ENCODE results near the gene CXCL5.

Gene CXCL5

GRCh38 chr4:74013264-74013663 lies 14.8 kb upstream of the CXCL5 start:
- no peak for DNase-seq (ENCODE audit: low read depth, low spot score)
- ChIA-PET POLR2A (no interaction called here), CTCF (no interaction called here)
- TF ChIP-seq CTCF (IDR thresholded peaks at IDR 0.05; ENCODE audit: insufficient read depth, low read length, missing control alignments), result no peak
- no peak overlapping the region for H3K4me3 ChIP-seq (ENCODE audit: low read depth, low read length)

- ChIA-PET CTCF (interaction anchor here (1.8 kb wide), 1 partner anchor 13 kb away, joined by 4 read pairs; the partner anchor contains the start of gene CXCL5), POLR2A (no interaction called here)
- no peak for DNase-seq (ENCODE audit: low read depth, low spot score)
- TF ChIP-seq CTCF (IDR thresholded peaks at IDR 0.05; ENCODE audit: insufficient read depth, low read length, missing control alignments), result no peak
- H3K4me3 ChIP-seq (ENCODE audit: low read depth, low read length), result no peak overlapping the region
Observed at GRCh38 chr4:74012130-74012529, 13.7 kb upstream of the CXCL5 start.

- ChIA-PET CTCF (interaction anchor here (2.3 kb wide), 1 partner anchor 30 kb away, joined by 5 read pairs; the partner anchor contains the start of gene CXCL3), POLR2A (no interaction called here)
- H3K4me3 ChIP-seq (ENCODE audit: low read depth, low read length), result no peak overlapping the region
- no peak for DNase-seq (ENCODE audit: low read depth, low spot score)
- TF ChIP-seq CTCF (IDR thresholded peaks at IDR 0.05; ENCODE audit: insufficient read depth, low read length, missing control alignments), result no peak
Observed at GRCh38 chr4:74009307-74009706, 10.8 kb upstream of the CXCL5 start.

- CTCF ChIA-PET, result no interaction called here
Observed at GRCh38 chr4:74006009-74006476, 7.6 kb upstream of the CXCL5 start.

GRCh38 chr4:74005528-74005927 lies 7.1 kb upstream of the CXCL5 start:
- TF ChIP-seq CTCF (IDR thresholded peaks at IDR 0.05; ENCODE audit: insufficient read depth, low read length, missing control alignments), result no peak
- H3K4me3 ChIP-seq (ENCODE audit: low read depth, low read length), result no peak overlapping the region
- ChIA-PET CTCF (no interaction called here), POLR2A (no interaction called here)
- no peak for DNase-seq (ENCODE audit: low read depth, low spot score)

More at GRCh38 chr4:74006009-74006476, 7.6 kb upstream of the CXCL5 start:
- POLR2A ChIA-PET, result no interaction called here
- no peak overlapping the region for H3K4me3 ChIP-seq (ENCODE audit: low read depth, low read length)
- no peak for DNase-seq (ENCODE audit: low read depth, low spot score)
- no peak for TF ChIP-seq CTCF (IDR thresholded peaks at IDR 0.05; ENCODE audit: insufficient read depth, low read length, missing control alignments)

GRCh38 chr4:74004668-74005067 lies 6.2 kb upstream of the CXCL5 start:
- TF ChIP-seq CTCF (IDR thresholded peaks at IDR 0.05; ENCODE audit: insufficient read depth, low read length, missing control alignments), result no peak
- H3K4me3 ChIP-seq (ENCODE audit: low read depth, low read length), result no peak overlapping the region
- no peak for DNase-seq (ENCODE audit: low read depth, low spot score)
- CTCF ChIA-PET, result no interaction called here
- POLR2A ChIA-PET, result no interaction called here

Measured in AG04449 (cell line).